Natural killer cell (primary cell): ENCODE data around the gene LMAN1. TPM values are rescaled to one million over a fixed set of nuclear protein-coding genes. Genes with fewer than 3 reads are reported as not detected.

Experiments
- ATAC-seq, 3 donors: fragments of 150-1000 bp in 2 of 3; fragments of 200-7000 bp in 1 of 3; cut with Tn5 transposase; 1 replicate in 1 of 3; 2 replicates in 2 of 3; pipeline ENCODE4 v1.10.0; 2021; ENCODE audit warnings: mild to moderate bottlenecking in 2 of 3, moderate library complexity in 2 of 3
- DNase-seq, 2 donors: peaks; one replicate each; pipeline versions ENCODE4 v3.0.0 to v3.0.0-alpha.2; 2013 to 2021; ENCODE audit warnings: mixed read lengths in 1 of 2
- H3K27ac ChIP-seq: one replicate; pipeline ENCODE4 v1.5.1; 2013; ENCODE audit warnings: mild to moderate bottlenecking, low read length
- H3K27me3 ChIP-seq: one replicate; pipeline ENCODE4 v1.6.1; 2013; ENCODE audit warnings: low read length; ENCODE audit not compliant: control insufficient read depth, insufficient read depth
- H3K36me3 ChIP-seq: one replicate; pipeline ENCODE4 v1.6.1; 2013; ENCODE audit warnings: low read length; ENCODE audit not compliant: control insufficient read depth, insufficient read depth
- H3K4me1 ChIP-seq: one replicate; pipeline ENCODE4 v1.6.1; 2013; ENCODE audit warnings: low read length; ENCODE audit not compliant: control insufficient read depth, insufficient read depth
- H3K4me3 ChIP-seq: one replicate; pipeline ENCODE4 v1.5.1; 2013; ENCODE audit warnings: low read length
- H3K9me3 ChIP-seq: one replicate; pipeline ENCODE4 v1.6.1; 2013; ENCODE audit warnings: low read length; ENCODE audit not compliant: control insufficient read depth, insufficient read depth
- H3K27ac Mint-ChIP-seq, 2 donors: one replicate each; pipeline ENCODE4 v1.8.0; 2022; ENCODE audit warnings: mild to moderate bottlenecking in 2 of 2, mixed read lengths in 2 of 2, moderate library complexity in 1 of 2
- H3K27me3 Mint-ChIP-seq, 2 donors: one replicate each; pipeline ENCODE4 v1.8.0; 2022; ENCODE audit warnings: low read depth in 2 of 2, mixed read lengths in 2 of 2
- H3K36me3 Mint-ChIP-seq: one replicate; pipeline ENCODE4 v1.8.0; 2022; ENCODE audit warnings: mixed read lengths
- H3K4me1 Mint-ChIP-seq, 2 donors: one replicate each; pipeline ENCODE4 v1.8.0; 2022; ENCODE audit warnings: mixed read lengths in 2 of 2
- H3K4me3 Mint-ChIP-seq: one replicate; pipeline ENCODE4 v1.8.0; 2022; ENCODE audit warnings: mild to moderate bottlenecking, moderate library complexity, mixed read lengths
- H3K9me3 Mint-ChIP-seq, 2 donors: one replicate each; pipeline ENCODE4 v1.8.0; 2022; ENCODE audit warnings: mixed read lengths in 2 of 2
- CTCF ChIP-seq: fragments of 200-600 bp; IDR thresholded peaks from one replicate; pipeline ENCODE4 v1.8.0; 2022; ENCODE audit warnings: antibody characterized with exemption
- WGBS: methylation state at CpG from one replicate; pipeline ENCODE4 v1.1.7; 2013; ENCODE audit warnings: missing lambda C conversion rate; ENCODE audit not compliant: insufficient coverage; 5-methylcytosine and 5-hydroxymethylcytosine counted together
- intact Hi-C: fragments of 100-400 bp; cut with micrococcal nuclease; formaldehyde crosslinking; loops from one replicate; pipeline ENCODE4 v1.14.2; 2022
- total RNA-seq, 4 donors: library from RNA; stranded (reverse); fragments of 120-200 nt in 1 of 4; gene quantifications; one replicate each; pipeline versions ENCODE4 v1.2.3 to v1.2.4, GENCODE V29; 2013 to 2022

LMAN1 gene
- total RNA-seq, 3 donors from 2014 or later (not counting 1 experiment from before 2014, with no cell fraction given), result 50.1 to 58.3 (median 57.6) TPM

GRCh38 chr18:59387687-59388565 is 28.9 kb upstream of the LMAN1 start:
- DNase-seq, result no peak
- Histone ChIP-seq H3K27me3 (no peaks in the 10 kb centered on the region), H3K27ac (no peak overlapping the region), H3K36me3 (no peaks in the 10 kb centered on the region), H3K9me3 (no peaks in the 10 kb centered on the region), H3K4me1 (no peaks in the 10 kb centered on the region), H3K4me3 (no peak overlapping the region)
- WGBS, result 84% methylated on average over 11 of the region's 11 CpGs
- Mint-ChIP-seq H3K4me1 (no peaks in the 10 kb centered on the region), H3K27me3 (peaks cover 9 to 16% of the 10 kb centered on the region in 2 donors), H3K4me3 (no peak overlapping the region), H3K36me3 (no peaks in the 10 kb centered on the region), H3K27ac (no peak overlapping the region), H3K9me3 (no peaks in the 10 kb centered on the region)
- TF ChIP-seq CTCF, result no peak
- no peak for ATAC-seq
- intact Hi-C loops, result no loop called here

- ATAC-seq (no peak), DNase-seq (no peak)
- H3K27ac ChIP-seq, result no peak overlapping the region
- Mint-ChIP-seq H3K9me3 (no peaks in the 10 kb centered on the region), H3K4me3 (no peak overlapping the region), H3K27ac (no peak overlapping the region), H3K4me1 (no peaks in the 10 kb centered on the region), H3K27me3 (peaks cover under 1 to 10% of the 10 kb centered on the region in 2 donors), H3K36me3 (no peaks in the 10 kb centered on the region)
- no peak overlapping the region for H3K4me3 ChIP-seq
- TF ChIP-seq CTCF, result no peak
- H3K9me3 ChIP-seq, result no peaks in the 10 kb centered on the region
- H3K36me3 ChIP-seq, result no peaks in the 10 kb centered on the region
- 75% methylated on average over 7 of the region's 8 CpGs for whole genome bisulfite sequencing
- H3K4me1 ChIP-seq, result no peaks in the 10 kb centered on the region
- intact Hi-C loops, result no loop called here
- no peaks in the 10 kb centered on the region for H3K27me3 ChIP-seq
Measured at GRCh38 chr18:59386909-59387686, 28.0 kb upstream of the LMAN1 start.

GRCh38 chr18:59385191-59385590 is 26.1 kb upstream of the LMAN1 start:
- H3K4me1 ChIP-seq, result no peaks in the 10 kb centered on the region
- no peak overlapping the region for H3K27ac ChIP-seq
- H3K9me3 ChIP-seq, result no peaks in the 10 kb centered on the region
- 89% methylated on average over 4 of the region's 4 CpGs for WGBS
- ATAC-seq, result no peak
- no peaks in the 10 kb centered on the region for H3K27me3 ChIP-seq
- intact Hi-C loops, result no loop called here
- H3K27ac Mint-ChIP-seq, result no peak overlapping the region
- no peak overlapping the region for H3K4me3 Mint-ChIP-seq
- H3K36me3 Mint-ChIP-seq, result no peaks in the 10 kb centered on the region
- TF ChIP-seq CTCF, result no peak
- H3K36me3 ChIP-seq, result no peaks in the 10 kb centered on the region
- H3K4me1 Mint-ChIP-seq, result no peaks in the 10 kb centered on the region
- peaks cover 4 to 10% of the 10 kb centered on the region in 2 donors for H3K27me3 Mint-ChIP-seq
- H3K4me3 ChIP-seq, result no peak overlapping the region
- DNase-seq, result no peak
- H3K9me3 Mint-ChIP-seq, result no peaks in the 10 kb centered on the region
